Sigmoid colon (tissue), 7 donors: Measurements from ENCODE around the gene ZAP70. TPM values are rescaled to one million over a fixed set of nuclear protein-coding genes. Genes with fewer than 3 reads are reported as not detected.
"Not testable (repeated sequence)": the region's sequence is repeated elsewhere in the genome, so short reads cannot be mapped to it uniquely, and the experiment has no call there.

Experiments used
- DNase-seq: peaks from one replicate; pipeline ENCODE4 v3.0.0-alpha.2; 2019
- H3K27ac ChIP-seq, 4 donors: fragments of 200-600 bp; sonication (generic); one replicate each; pipeline ENCODE4 v1.5.1; 2016 to 2019; ENCODE audit warnings: mild to moderate bottlenecking in 1 of 4
- H3K27me3 ChIP-seq, 3 donors: fragments of 200-600 bp; sonication (generic); one replicate each; pipeline ENCODE4 v1.5.1; 2019; ENCODE audit warnings: mild to moderate bottlenecking in 1 of 3
- H3K36me3 ChIP-seq, 4 donors: fragments of 200-600 bp; sonication (generic); one replicate each; pipeline ENCODE4 v1.5.1; 2016 to 2019
- H3K4me1 ChIP-seq, 4 donors: fragments of 200-600 bp; sonication (generic); one replicate each; pipeline ENCODE4 v1.5.1; 2017 to 2019
- H3K4me3 ChIP-seq, 4 donors: fragments of 200-600 bp; sonication (generic); one replicate each; pipeline ENCODE4 v1.5.1; 2017 to 2019; ENCODE audit warnings: mild to moderate bottlenecking in 2 of 4, moderate library complexity in 1 of 4
- H3K9me3 ChIP-seq, 4 donors: fragments of 200-600 bp in 3 of 4; sonication (generic) in 3 of 4; one replicate each; pipeline versions ENCODE4 v1.5.1 to v1.6.1; 2013 to 2019
- EP300 ChIP-seq, 4 donors: sonication (generic); formaldehyde crosslinking; IDR thresholded peaks; one replicate each; pipeline ENCODE4 v1.6.1; 2017; ENCODE audit warnings: antibody characterized with exemption in 4 of 4
- POLR2A ChIP-seq, 2 donors: fragments of 450-650 bp; IDR thresholded peaks; one replicate each; pipeline ENCODE4 v1.6.1; 2016; ENCODE audit warnings: antibody characterized with exemption in 2 of 2, mild to moderate bottlenecking in 2 of 2, moderate library complexity in 2 of 2
- POLR2AphosphoS5 ChIP-seq, 4 donors: sonication (generic); formaldehyde crosslinking; IDR thresholded peaks; one replicate each; pipeline ENCODE4 v1.6.1; 2017; ENCODE audit warnings: antibody characterized with exemption in 4 of 4
- WGBS, 2 donors: extraction: QIAGEN DNeasy Blood & Tissue Kit; methylation state at CpG; one replicate each; pipeline ENCODE4 v1.1.7; 2013; 5-methylcytosine and 5-hydroxymethylcytosine counted together
- intact Hi-C: fragments of 100-400 bp; cut with DNase I; formaldehyde crosslinking; loops from one replicate; pipeline ENCODE4 v1.15.1; 2023
- polyA plus RNA-seq, 3 donors: library from polyadenylated mRNA; stranded (reverse); fragments of 200-250 nt; gene quantifications; one replicate each; pipeline ENCODE4 v1.2.3, GENCODE V29; 2013
- total RNA-seq, 4 donors: library from RNA; depleted of rRNA; stranded (reverse); fragments of >200 nt; gene quantifications; one replicate each; pipeline ENCODE4 v1.1.0, GENCODE V29; 2016
- TF ChIP-seq, protein P1 (sequence below), 4 experiments: fragments of 450-650 bp in 3 of 4; fragments of 200-600 bp in 1 of 4; IDR thresholded peaks; one replicate each; pipeline ENCODE4 v1.5.1; 2016 to 2019; ENCODE audit warnings: antibody characterized with exemption in 4 of 4, mild to moderate bottlenecking in 3 of 4, moderate library complexity in 2 of 4
- donor health status: healthy with polysubstance abuse.
- donor health status: Bipolar disorder and iron deficiency.
- donor health status: healthy.

The ZAP70 gene
- total and polyA plus RNA-seq, 7 donors: 1.3 to 28.0 (median 2.5) TPM; not detected in 2

DNA sequence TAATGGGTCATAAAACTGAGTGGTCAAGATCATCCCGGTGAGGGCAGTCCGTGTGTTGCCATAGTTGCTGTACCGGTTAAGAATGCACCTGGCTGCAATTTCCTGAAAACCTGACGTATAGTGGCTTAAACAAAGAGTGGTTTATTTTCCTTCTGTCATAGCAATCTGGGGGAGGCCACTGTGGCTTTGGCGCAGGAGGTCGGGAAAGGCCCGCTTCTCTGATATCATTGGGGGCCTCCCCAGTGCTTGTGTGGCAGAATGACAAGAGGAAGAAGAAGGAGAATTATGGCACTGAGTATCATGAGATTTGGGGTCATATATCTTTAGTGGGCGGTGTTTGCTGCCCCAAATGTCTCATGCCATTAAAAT lies 39.5 kb upstream of the ZAP70 start:
- WGBS, 2 donors: 17 to 37% methylated on average over 8 of the region's 8 CpGs
- Histone ChIP-seq H3K27me3 (no peaks in the 10 kb centered on the region), H3K9me3 (no peaks in the 10 kb centered on the region), H3K36me3 (no peaks in the 10 kb centered on the region), H3K4me1 (no peaks in the 10 kb centered on the region), H3K4me3 (no peak overlapping the region), H3K27ac (no peak overlapping the region)
- intact Hi-C loops: no loop called here
- TF ChIP-seq, protein P1, sequence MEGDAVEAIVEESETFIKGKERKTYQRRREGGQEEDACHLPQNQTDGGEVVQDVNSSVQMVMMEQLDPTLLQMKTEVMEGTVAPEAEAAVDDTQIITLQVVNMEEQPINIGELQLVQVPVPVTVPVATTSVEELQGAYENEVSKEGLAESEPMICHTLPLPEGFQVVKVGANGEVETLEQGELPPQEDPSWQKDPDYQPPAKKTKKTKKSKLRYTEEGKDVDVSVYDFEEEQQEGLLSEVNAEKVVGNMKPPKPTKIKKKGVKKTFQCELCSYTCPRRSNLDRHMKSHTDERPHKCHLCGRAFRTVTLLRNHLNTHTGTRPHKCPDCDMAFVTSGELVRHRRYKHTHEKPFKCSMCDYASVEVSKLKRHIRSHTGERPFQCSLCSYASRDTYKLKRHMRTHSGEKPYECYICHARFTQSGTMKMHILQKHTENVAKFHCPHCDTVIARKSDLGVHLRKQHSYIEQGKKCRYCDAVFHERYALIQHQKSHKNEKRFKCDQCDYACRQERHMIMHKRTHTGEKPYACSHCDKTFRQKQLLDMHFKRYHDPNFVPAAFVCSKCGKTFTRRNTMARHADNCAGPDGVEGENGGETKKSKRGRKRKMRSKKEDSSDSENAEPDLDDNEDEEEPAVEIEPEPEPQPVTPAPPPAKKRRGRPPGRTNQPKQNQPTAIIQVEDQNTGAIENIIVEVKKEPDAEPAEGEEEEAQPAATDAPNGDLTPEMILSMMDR (IDR thresholded peaks at IDR 0.05): no peak
- TF ChIP-seq POLR2AphosphoS5 (IDR thresholded peaks at IDR 0.05) (no peak), POLR2A (IDR thresholded peaks at IDR 0.05) (no peak), EP300 (IDR thresholded peaks at IDR 0.05) (no peak)
- no peak for DNase-seq

DNA sequence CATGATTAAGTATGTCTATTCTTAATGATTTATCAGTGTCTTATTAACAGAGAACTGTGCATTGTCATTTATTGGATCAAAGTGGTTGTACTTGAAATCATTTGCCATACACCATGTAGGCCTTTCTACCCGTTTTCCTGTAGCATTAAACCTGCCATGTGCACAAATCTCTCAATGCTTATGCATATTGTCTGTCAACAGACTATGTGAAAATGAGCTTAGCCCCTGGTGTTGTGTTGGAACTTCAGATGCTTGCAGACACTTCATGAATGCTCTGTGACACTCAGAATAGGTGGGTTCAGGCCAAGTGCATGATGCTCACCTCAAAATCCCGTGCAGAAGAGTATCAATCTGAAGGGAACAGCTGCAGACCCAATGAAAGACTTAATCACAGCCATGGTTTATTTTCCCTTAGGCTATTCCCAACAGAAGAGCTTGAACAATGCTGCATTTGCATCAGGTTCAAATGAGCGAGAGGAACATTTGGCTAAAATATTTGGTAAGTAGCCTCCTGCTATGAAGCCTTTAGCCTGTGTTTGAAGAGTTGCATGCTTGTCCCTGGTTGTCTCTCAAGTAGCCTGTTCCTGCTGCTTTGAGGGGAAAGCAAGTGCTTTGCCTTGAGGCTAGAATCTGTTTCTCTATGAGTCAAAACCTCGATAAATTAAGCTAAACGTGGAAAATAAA lies 37.8 kb upstream of the ZAP70 start:
- intact Hi-C loops: no loop called here
- TF ChIP-seq EP300 (IDR thresholded peaks at IDR 0.05): no peak
- TF ChIP-seq, protein P1 (IDR thresholded peaks at IDR 0.05): no peak
- no peak for TF ChIP-seq POLR2AphosphoS5 (IDR thresholded peaks at IDR 0.05)
- no peak for TF ChIP-seq POLR2A (IDR thresholded peaks at IDR 0.05)
- H3K9me3 ChIP-seq: peaks cover 0 to 3% (median 0%) of the 10 kb centered on the region in 4 donors
- WGBS, 2 donors: 87 to 89% methylated on average over 5 of the region's 5 CpGs
- no peaks in the 10 kb centered on the region for H3K4me1 ChIP-seq
- no peaks in the 10 kb centered on the region for H3K36me3 ChIP-seq
- DNase-seq: no peak
- H3K27me3 ChIP-seq: no peaks in the 10 kb centered on the region
- no peak overlapping the region for H3K4me3 ChIP-seq
- H3K27ac ChIP-seq: no peak overlapping the region

DNA sequence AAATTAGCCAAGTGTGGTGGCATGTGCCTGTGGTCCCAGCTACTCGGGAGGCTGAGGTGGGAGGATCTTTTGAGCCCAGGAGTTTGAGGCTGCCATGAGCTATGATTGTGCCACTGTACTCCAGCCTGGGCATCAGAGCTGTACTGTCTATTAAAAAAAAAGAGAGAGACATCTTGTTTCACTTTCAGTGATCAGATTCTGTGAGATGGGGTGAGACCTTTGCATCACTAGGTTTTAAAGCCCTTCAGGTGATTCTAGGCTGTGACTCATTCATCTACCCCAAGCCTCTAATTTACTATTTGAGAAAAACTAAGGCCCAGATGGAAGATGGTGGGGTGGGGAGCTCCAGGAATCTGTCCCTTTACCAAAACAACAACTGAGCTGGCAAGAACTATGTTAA lies 36.8 kb upstream of the ZAP70 start:
- WGBS, 2 donors: 93 to 98% methylated on average over 1 of the region's 1 CpG
- Histone ChIP-seq H3K27me3 (no peaks in the 10 kb centered on the region), H3K4me3 (no peak overlapping the region), H3K27ac (no peak overlapping the region), H3K36me3 (no peaks in the 10 kb centered on the region), H3K9me3 (peaks cover 0 to 3% (median 0%) of the 10 kb centered on the region in 4 donors), H3K4me1 (no peaks in the 10 kb centered on the region)
- TF ChIP-seq POLR2AphosphoS5 (IDR thresholded peaks at IDR 0.05) (no peak), EP300 (IDR thresholded peaks at IDR 0.05) (no peak), POLR2A (IDR thresholded peaks at IDR 0.05) (no peak)
- TF ChIP-seq, protein P1 (IDR thresholded peaks at IDR 0.05): no peak
- no peak for DNase-seq
- intact Hi-C loops: no loop called here

DNA sequence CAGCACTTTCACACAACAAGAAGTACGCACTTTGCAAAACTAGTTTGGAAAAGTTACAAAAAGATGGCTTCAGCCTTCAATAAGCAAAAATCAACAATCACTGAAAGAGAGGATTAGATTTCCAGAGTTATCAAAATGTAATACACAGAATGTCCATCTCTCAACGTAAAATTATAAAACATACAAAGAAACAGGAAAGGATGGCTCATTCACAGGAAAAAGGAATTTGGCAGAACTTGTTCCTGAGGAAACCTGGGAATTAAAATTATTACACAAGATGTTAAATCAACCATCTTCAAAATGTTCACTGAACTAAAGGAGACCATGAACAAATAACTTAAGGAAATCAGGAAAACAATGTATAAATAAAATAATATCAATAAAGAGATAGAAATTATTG lies 35.9 kb upstream of the ZAP70 start:
- H3K36me3 ChIP-seq: no peaks in the 10 kb centered on the region
- no peaks in the 10 kb centered on the region for H3K27me3 ChIP-seq
- H3K9me3 ChIP-seq: peaks cover 0 to 3% (median 0%) of the 10 kb centered on the region in 4 donors
- intact Hi-C loops: no loop called here
- TF ChIP-seq POLR2A (IDR thresholded peaks at IDR 0.05): no peak
- TF ChIP-seq, protein P1 (IDR thresholded peaks at IDR 0.05): no peak
- no peak for TF ChIP-seq EP300 (IDR thresholded peaks at IDR 0.05)
- 92 to 95% methylated on average over 2 of the region's 2 CpGs for WGBS, 2 donors
- no peak for DNase-seq
- H3K27ac ChIP-seq: no peak overlapping the region
- H3K4me1 ChIP-seq: no peaks in the 10 kb centered on the region
- H3K4me3 ChIP-seq: no peak overlapping the region

DNA sequence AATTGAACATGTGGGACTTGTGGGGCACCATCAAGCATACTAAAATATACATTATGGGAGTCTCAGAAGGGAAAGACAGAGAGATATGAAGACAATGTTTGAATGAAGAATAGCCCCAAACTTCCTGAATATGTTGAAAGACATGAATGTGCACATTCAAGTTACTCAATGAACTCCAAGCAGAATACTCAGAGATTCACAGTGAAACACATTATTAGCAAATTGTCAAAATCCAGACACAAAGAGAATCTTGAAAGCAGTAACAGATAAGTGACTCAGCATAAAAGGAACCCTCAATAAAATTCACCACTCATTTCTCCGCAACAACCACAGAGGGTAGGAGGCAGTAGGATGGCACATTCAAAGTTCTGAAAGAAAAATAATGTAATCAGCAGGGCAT lies 35.1 kb upstream of the ZAP70 start:
- TF ChIP-seq, protein P1 (IDR thresholded peaks at IDR 0.05): no peak
- no peak for TF ChIP-seq EP300 (IDR thresholded peaks at IDR 0.05)
- no peak for TF ChIP-seq POLR2AphosphoS5 (IDR thresholded peaks at IDR 0.05)
- no peak for TF ChIP-seq POLR2A (IDR thresholded peaks at IDR 0.05)
- WGBS, 2 donors: 92 to 98% methylated on average over 1 of the region's 1 CpG
- Histone ChIP-seq H3K4me1 (no peaks in the 10 kb centered on the region), H3K9me3 (peaks cover 0 to 3% (median 0%) of the 10 kb centered on the region in 4 donors), H3K36me3 (no peaks in the 10 kb centered on the region), H3K27me3 (no peaks in the 10 kb centered on the region), H3K4me3 (no peak overlapping the region), H3K27ac (no peak overlapping the region)
- DNase-seq: no peak
- intact Hi-C loops: no loop called here

DNA sequence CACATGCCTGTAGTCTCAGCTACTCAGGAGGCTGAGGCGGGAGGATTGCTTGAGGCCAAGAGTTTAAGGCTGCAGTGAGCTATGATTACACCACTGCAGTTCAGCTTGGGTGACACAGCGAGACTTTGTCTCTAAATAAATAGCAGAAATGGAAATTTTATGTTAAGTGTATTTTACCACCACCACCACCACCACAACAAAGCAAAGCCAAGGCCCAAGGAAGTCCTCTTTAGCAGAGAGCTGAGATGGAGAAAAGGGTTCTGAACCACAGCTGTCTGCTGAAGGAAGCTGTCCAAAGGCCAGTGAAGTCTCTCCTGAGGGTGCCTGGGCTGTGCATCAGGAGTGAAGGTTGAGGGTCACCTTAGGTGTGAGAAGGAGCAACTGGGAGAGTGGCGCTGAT lies 26.1 kb upstream of the ZAP70 start:
- intact Hi-C loops, H3K27ac ChIP-seq, H3K4me3 ChIP-seq, H3K4me1 ChIP-seq, H3K9me3 ChIP-seq, DNase-seq, H3K27me3 ChIP-seq, H3K36me3 ChIP-seq: not testable (repeated sequence)
- 77 to 90% methylated on average over 2 of the region's 3 CpGs for WGBS, 2 donors
